ENCODE measurements around the gene RRP7A.
"Not testable (repeated sequence)": the region's sequence is repeated elsewhere in the genome, so short reads cannot be mapped to it uniquely, and the experiment has no call there.

RRP7A gene

DNA sequence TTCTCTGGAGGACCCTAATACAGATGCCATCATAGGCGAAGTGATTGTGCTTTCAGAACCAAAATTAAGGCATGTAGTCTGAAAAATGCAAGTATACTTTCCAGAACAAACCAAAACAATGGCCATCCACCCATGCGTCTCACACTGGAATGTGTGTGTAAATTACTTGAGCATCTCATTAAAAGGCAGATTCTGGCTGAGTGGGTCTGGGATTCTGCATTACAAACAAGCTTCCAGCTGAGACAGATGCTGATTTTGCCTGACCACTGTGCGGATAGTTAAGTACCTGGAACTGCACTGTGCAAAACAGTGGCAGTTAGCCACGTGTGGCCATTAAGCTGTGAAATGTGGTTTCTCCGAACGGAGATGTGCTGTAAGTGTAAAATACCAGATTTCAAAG lies 26.2 kb downstream of the RRP7A start:
- no peak for DNase-seq

DNA sequence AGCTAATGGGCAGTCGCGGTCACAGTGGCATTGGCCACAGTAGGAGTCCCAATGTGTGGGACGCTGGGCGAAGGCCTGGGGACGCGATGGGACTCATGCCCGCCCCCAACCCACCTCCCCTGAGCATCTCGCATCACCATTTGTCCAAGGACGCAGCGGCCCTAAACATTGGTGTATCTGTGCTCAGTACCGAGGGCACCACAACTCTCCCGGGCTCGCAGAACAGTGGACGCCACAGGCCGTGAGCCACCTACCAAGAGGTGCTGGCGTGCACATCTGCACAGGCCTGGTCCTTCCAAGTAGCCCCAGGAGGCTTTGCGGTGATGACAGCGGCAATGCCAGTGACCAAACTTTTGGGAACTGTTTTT lies 27.3 kb downstream of the RRP7A start:
- no peak for DNase-seq

DNA sequence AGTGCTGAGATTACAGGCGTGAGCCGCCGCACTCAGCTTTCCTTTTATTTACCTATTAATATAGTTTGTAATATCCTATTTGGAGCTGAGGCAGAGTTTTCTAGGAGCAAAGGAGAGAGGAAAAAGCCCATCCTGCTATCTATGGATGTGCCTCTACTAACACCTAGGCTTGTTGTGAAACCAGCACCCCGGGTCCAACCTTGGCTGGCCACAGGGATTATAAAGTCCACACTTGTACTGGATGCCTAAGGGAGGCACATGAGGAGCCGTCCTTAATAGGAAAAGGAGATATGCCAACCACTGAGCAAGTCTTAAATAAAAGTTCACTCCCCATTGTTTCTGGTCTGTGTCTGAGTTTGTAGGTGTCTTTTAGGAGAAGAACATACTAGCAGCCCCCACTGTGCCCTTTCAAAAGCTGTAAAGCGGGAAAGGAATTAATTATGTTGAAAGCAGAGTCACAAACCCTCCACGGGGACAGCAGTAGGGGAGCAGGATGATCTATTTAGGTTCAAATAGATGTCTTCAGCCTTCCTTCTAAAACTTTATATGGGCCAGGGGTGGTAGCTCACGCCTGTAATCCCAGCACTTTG lies 29.3 kb downstream of the RRP7A start:
- DNase-seq: no peak

DNA sequence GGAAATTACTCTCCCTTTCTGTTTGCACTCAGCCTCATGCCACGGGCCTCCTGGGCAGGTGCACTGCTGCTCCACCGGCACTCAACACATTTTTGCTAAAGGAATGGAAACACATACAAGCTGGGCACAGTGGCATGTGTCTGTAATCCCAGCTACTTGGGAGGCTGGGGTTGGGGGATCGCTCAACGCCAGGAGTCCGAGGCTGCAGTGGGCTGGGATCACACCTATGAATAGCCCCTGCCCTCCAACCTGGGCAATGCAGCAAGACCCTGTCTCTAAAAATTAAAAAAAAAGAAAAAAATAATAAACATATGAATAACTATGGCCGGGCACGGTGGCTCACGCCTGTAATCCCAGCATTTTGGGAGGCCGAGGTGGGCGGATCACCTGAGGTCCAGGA lies 30.6 kb downstream of the RRP7A start:
- no peak for DNase-seq

DNA sequence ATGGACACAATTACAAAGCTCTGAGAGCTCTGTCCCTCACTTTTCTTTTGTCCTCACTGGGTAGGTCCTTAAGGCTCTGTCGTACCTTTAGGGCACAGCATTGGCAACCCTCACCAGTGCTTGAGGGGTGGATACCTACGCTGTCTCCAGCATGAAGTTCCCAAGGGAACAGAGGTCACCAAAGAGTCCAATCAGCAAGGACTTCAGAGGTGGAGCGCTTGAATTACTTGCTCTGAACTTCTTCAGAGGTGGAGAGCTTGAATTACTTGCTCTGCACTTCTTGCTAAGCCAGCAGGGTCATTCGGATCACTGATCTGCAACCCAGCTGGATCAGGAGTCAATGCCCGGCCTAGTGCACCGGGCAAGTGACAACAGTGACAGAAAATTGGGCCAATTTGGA lies 35.1 kb downstream of the RRP7A start:
- no peak for DNase-seq

DNA sequence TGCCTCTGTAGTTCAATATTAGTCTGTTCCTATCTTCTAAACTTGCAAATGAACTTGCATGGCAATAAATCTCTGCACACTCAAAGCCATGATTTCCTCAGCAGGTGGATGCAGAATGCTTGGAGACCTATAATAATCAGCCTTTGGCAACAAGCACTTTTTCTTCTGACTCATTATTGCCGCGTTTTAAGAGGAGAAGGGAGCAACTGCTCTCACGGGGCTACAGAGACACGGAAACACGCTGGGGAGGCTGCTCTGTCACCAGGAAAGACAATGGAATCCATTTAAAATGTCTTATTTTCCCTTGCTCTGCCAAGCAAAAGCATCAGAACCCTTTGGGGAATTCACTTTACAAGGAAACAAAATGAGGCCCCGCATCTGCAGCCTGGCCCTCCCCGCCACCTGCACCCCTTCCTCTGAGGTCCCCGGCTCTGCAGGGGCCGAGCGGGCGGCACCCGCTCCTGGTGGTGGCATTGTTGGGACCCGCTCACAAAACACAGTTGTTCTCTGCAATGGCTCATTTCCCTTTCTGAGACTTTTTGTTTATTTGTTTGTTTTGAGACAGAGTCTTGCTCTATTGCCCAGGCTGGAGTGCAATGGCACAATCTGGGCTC lies 35.9 kb downstream of the RRP7A start:
- not testable (repeated sequence) for DNase-seq

DNA sequence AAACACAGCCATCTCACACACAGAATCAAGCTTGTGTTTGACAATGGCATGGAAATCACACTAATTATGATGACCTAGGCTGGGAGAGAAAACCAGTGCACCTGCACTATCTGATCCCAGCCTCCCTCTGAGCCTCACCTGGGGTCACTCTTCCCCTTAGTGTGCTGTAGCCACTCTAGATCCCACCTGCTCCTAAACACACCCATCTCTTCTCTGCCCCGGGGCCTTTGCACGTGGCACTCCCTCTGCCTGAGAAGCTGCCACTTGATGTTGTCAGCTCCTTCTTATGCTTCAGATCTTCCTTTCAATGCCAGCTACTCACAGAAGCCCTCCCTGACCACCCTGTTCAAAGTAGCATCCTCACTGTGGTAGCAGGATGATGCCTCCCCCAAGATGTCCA lies 44.5 kb downstream of the RRP7A start:
- no peak for DNase-seq

DNA sequence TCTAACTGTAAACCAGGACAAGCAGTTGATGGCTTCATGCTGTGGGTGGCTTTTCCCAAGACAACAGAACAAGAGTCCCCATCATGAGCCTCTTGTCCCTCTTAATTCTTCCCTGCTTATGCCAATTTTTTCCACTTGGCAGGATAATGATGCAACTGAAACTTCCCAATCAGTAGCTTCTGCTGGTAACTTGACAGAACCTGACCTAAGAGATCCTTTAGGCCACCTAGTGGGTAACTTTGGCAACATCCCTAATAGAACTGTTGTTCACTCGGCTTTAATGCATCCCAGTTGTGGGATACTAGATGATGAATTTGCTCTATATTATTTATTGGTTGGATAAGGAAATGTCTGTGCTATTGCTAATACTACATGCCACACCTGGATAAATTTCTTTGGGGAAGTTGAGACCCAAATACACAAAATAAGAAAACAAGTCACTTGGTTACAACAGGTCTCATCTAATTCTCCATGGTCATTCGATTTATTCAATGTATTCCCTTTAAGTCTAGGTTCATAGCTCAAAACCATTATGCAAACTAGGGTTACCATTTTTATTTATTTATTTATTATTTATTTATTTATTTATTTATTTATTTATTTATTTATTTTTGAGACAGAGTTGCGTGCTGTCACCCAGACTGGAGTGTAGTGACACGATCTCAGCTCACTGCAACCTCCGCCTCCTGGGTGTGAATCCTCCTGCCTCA lies 46.0 kb downstream of the RRP7A start:
- peak; percentile 80 for DNase-seq

DNA sequence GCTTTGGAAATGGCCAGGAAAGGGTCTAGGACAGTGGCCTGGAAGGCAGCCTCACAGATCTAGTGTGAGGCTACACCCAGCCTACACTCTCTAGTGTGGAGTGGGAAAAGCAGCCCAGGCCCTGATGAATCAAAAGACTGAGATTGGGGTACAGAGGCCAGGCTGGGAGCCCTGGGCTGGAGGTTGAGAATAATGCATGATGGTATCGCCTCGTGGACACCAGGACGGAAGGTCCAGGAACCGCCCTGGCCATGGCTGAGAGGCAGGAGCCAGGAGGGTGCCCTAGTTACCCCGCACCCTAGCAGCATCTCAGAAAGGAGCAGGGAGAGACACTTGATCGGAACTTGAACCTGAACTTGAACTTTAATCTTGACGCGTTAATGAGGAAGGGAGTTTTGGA lies 46.9 kb downstream of the RRP7A start:
- no peak for DNase-seq

DNA sequence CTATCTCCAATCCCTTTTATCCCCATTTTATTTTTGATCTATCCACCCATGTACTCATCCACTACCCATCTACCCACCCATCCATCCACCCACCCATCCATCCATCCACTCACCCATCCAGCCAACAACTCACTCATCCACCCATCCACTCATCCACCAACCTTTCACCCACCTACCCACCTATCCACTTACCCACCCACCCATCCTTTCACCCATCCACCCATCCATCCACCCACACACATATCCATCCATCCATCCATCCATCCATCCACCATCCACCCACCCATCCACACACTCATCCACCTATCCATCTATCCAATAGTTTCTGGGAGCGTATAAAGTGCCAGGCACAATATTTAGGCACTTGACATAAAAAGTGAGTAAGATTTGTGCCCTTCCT lies 48.2 kb downstream of the RRP7A start:
- DNase-seq: no peak

DNA sequence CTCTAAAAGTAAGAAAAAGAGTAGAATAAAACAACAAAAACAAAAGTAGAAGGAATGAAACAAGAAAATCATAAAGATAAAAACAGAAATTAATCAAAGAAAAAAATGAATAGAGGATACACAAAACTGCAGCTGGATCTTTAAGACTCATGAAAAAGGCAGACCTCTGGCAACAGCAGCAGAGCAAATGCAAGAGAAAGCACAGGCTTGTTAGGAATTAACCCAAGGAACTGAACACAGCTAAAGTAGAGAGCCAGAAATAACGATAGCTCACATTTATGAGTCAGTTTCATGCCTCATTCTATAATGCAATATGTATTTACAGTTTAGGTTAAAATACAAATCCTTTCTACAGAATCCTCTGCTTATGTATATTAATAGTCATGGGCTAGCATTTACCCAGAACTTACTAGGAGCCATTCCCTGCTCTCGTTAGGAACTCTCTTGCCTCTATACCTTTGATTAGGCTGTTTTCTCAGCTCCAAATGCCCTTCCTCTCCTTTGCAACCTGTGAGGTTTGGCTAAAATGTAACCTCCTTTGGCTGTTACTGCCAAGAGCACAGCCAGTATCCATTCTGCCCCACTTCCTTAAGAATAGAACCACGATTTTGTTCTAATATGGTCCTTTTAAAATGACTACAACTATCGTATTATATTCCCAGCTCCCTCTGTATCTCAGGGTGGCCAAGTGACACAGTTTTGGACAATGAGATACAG lies 49.1 kb downstream of the RRP7A start:
- DNase-seq: no peak

DNA sequence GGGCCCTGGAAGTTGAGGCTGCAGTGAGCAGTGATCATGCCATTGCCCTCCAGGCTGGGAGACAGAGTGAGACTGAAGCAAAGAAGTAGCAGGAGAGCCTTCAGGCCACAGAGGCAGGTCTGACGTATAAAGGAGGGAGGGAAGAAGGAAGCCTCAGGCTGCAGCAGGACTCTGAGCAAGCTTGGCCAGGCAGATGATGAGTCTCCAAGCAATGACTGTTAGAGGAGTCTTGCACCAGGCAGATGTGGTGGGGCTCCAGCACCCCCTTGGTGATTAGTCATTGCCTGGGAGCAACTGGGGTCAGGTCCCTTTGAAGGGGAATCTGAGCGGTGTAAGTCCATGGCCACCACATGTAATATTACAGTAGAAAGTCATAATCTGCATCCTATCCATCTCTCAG lies 50.8 kb downstream of the RRP7A start:
- no peak for DNase-seq

DNA sequence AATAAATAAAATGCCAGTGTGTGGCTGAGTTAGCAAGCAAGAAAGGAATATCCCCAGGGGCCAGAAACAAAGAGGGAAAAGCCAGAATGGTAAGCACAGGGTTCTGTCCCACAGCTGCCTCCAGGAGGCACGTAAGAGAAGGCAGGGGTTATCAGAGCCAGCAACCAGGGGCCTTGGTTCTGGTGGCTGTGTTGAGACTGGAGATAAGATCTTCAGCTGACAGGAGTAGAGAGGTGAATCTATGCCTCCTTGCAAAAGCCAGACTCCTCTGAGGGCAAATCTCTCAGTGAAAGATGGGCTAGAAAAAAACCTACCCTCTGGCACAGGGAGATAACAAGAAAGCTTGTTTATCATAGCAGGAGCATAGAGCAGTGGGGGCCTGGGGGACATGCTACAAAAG lies 57.6 kb downstream of the RRP7A start:
- DNase-seq: peak; percentile 86

DNA sequence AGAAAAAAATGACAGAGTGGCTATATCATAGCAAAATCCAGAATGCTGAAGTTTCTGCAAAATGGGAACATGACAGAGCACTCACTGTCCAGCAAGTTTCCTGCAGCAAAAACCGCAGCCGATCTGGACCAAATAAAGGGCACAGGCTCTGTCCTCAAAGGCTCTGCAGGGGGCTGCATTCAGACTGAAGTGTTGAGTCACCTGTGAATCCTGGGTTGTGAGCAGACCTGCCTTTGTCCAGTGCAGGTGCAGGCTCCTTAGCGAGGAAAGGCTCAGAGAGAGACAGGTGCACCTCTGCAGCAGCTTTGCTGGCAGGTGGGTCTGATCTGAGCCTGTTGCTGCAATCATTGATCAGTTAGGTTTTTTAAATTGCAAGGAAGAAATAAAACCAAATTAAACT lies 58.1 kb downstream of the RRP7A start:
- no peak for DNase-seq
